Cerebellar cortex (tissue), 1 donor: ENCODE results near the gene CENPM.
A peak's percentile ranks its signal among the peaks of the same experiment; 100 is the strongest.

Source experiments
- DNase-seq: peaks from one replicate; pipeline ENCODE4 v3.0.0-alpha.2; 2015; ENCODE audit warnings: low spot score

CENPM gene, protein sequence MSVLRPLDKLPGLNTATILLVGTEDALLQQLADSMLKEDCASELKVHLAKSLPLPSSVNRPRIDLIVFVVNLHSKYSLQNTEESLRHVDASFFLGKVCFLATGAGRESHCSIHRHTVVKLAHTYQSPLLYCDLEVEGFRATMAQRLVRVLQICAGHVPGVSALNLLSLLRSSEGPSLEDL

DNA sequence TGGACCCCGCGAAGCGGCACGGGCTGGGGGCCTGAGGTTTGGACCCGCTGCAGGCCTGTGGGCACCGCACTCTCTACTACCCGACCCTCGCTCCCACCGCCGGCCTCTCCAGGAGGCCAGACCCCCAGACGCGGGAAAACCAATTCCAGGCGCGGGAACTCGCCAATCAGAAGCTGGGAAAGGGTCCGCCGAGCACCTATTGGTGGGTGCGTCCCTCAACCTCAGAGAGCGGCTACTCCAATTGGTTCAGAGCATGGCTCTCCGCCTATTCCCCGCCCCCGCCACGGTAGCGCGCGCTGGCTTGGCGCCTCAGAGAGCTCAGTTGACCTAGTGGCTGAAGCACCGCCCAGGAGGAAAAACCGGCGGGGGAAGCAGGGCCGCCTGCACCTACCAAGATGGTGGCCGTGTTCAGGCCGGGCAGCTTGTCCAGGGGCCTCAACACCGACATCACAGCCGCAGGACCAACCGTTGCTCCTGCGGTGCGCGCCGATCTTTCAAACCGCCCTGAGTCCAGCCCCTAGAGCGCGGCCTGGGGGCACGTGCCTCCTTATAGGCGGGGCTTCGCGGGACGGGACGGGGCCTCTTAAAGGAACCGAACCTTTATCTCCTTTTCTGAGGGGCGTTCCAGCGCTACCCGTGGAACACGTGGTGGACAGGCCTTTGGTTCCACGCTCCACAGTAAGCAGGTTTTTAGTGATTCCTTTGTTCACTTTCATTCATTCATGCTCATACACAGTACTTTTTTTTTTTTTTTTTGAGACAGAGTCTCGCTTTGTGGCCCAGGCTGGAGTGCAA, at the start of gene CENPM:
Gene CENPM (minus strand): TSS at position 524 of the 795 bp plus-strand sequence. CDS start 76 bp downstream, at position 448.
- peak; percentile 97 for DNase-seq

DNA sequence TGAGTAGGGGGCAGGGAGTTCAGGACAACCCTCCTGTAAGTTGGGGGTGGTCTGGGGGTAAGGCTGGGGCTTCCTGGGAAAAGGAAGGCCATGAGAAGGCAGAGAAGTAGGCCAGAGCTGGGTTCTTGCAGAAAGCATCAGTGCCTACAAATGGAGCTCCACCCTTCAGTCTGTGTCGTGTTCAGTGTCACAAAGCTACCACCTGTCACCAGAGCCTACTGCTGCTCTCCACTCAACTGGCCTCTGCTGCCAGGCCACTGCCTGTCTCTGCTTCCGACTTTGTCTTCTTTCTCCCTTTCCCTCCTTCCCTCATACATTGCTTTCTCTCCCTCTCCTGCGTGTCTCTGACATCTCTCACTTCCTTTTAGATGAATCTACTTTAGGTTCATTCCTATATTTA, 48.3 kb upstream of the CENPM start:
- DNase-seq, result no peak

GRCh38 chr22:41992496-41992895, 45.5 kb upstream of the CENPM start:
- DNase-seq, result no peak

GRCh38 chr22:41991111-41991510, 44.2 kb upstream of the CENPM start:
- no peak for DNase-seq

DNA sequence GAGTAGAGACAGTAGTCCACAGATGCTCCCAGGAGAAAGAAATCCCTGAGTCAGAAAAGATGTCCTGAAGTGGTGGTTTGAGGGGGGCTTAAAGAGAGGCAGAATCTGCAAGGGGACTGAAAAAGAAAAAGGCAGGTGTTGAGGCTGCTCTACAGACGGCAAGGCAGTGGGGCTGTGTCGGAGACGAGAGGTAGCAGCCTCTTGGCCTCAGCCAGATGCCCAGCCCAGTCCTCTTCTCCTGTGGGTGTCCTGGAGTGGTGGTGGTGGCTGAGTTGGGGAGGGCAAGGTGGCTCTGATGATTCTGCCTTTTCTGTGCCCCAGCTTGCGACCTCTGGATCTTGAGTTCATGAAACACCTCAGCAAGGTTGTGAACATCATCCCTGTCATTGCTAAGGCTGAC, 42.3 kb upstream of the CENPM start:
- no peak for DNase-seq

- no peak for DNase-seq
These were observed 40.3 kb upstream of the CENPM start for GRCh38 chr22:41987276-41987675.

GRCh38 chr22:41983513-41984405, 36.8 kb upstream of the CENPM start:
- DNase-seq, result no peak

- DNase-seq, result no peak
These were observed 35.9 kb upstream of the CENPM start for GRCh38 chr22:41982865-41983264.

DNA sequence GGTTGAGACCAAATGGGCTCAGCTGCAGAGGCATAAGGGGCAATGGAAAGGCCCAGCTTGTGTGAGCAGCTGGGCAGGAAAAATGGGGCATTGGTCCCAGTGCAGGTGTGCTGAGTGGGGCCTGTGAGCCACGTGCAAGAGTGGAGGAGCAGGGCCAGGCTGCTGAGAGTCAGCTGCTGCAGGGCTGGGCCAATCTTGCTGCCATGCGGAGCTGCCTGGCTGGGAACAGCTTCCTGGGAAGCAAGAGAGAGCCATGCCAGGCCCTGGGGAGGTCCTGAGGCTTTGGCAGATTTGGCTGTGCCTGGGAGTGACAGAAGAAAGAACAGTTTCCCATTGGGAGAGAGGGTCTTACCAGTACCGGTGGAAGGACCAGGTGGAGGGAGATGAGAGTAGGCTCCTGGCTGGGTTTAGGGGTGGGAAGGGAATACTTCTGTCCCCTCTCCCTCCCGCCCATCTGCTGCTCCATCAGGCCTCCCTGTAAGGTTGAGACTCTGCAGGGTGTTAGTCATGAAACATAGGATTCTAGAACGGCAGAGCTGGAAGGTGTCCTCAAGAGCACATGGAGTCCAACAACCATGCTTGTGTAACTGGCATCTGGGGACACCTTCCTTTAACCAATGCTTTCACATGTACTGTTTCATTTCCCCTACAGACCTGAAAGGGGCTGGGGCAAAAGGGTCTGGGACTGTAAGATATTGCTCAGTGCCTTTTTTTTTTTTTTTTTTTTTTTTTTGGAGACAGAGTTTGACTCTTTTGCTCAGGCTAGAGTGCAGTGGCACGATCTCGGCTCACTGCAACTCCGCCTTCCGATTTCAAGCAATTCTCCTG, 32.7 kb upstream of the CENPM start:
- DNase-seq, result peak; percentile 63

GRCh38 chr22:41978732-41979131, 31.8 kb upstream of the CENPM start:
- no peak for DNase-seq

DNA sequence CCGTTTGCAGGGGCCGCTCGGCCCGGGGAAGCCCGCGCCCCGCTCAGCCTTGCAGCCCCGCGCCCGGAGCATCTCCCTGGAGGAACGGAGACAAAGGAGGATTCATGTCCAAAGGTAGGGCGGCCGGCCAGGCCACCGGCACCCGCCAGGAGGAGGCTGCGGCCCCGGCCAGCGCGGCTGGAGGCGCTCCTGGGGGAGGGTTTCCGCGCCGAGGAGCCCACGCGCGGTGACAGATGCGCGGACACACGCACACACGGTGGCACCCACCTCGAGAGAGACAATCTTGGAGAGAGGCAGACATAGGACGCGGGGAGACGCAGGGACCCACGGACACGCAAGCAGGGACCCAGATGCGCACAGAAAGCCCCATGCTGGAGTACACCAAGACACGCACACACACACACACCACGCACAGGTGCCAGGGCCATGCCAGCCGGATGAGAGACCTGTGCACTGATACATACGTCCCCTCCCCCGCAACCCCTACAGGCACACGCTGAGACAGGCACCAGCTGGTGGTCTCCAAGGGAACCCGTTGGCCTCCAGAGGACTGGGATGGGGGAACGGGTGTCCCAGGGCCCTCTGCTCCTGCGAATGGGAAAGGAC, 30.1 kb upstream of the CENPM start:
- DNase-seq, result peak; percentile 32

GRCh38 chr22:41976070-41976901, 29.3 kb upstream of the CENPM start:
- DNase-seq, result peak; percentile 38

- DNase-seq, result no peak
These were observed 28.5 kb upstream of the CENPM start for GRCh38 chr22:41975299-41976069.

DNA sequence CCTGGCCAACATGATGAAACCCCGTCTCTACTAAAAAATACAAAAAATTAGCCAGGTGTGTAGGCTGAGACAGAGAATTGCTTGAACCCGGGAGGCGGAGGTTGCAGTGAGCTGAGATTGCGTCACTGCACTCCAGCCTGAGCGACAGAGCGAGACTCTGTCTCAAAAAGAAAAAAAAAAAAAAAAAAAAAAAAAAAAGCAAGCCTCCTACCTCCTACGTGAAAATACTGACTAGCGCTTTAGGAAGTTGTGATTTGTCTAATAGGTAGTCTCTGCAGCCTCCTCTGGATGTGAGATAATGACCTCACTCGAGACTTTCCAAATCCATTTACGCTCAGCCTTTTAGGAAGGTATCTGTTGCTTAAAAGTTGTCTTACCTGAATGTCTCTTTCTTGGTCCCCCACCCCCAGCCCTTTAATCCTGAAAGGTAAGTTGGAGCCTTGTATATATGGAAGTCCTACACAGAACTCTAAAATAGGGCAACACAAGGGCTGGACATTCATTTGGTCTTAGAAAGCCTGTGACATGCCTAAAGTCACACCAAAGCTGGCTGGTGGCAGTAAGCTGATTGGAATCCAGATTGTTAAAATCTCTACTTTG, 27.8 kb upstream of the CENPM start:
- no peak for DNase-seq

GRCh38 chr22:41971431-41971830, 24.5 kb upstream of the CENPM start:
- DNase-seq, result no peak

GRCh38 chr22:41970601-41971000, 23.6 kb upstream of the CENPM start:
- DNase-seq, result no peak

GRCh38 chr22:41969110-41969646, 22.2 kb upstream of the CENPM start, which contains the start of gene SEPTIN3:
Gene SEPTIN3, plus strand, starts transcription at chr22:41969443. Its CDS starts 2,050 bp downstream, at chr22:41971493.
- DNase-seq, result no peak

DNA sequence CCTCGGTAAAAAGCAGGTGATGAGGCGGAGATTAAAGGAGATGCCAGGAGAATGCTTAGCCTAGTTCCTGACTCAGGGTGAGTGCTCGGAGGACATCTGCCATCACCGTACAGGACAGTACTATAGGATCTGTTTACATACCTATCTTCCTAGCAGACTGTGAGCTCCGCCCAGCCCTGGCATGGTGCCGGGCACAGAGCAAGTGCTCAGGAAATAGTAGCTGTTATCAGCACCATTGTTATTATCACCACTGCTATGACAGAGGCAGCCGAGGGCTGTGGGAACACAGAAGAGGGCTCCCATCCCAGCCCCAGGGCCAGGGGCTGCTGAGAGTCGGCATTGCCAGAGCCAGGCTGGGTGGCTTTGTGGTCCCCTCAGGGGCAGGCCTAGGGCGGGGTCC, 21.6 kb upstream of the CENPM start:
- no peak for DNase-seq
